Measurements from ENCODE around the gene STMN3. TPM values are rescaled to one million over a fixed set of nuclear protein-coding genes. Genes with fewer than 3 reads are reported as not detected.
"Not testable (repeated sequence)": the region's sequence is repeated elsewhere in the genome, so short reads cannot be mapped to it uniquely, and the experiment has no call there.

Gene STMN3
- total RNA-seq, 1 donor from 2014 or later = 4.6 TPM

- Histone ChIP-seq H3K4me3 (no peak overlapping the region), H3K27me3 (ENCODE audit: low read depth) (no peaks in the 10 kb centered on the region), H3K36me3 (peaks cover 55% of the 10 kb centered on the region), H3K4me1 (no peaks in the 10 kb centered on the region), H3K9me3 (replicated peaks) (no peaks in the 10 kb centered on the region), H3K27ac (replicated peaks) (no peak overlapping the region)
- intact Hi-C loops (cut with micrococcal nuclease) = no loop called here
- DNase-seq = no peak
- TF ChIP-seq, protein P1, sequence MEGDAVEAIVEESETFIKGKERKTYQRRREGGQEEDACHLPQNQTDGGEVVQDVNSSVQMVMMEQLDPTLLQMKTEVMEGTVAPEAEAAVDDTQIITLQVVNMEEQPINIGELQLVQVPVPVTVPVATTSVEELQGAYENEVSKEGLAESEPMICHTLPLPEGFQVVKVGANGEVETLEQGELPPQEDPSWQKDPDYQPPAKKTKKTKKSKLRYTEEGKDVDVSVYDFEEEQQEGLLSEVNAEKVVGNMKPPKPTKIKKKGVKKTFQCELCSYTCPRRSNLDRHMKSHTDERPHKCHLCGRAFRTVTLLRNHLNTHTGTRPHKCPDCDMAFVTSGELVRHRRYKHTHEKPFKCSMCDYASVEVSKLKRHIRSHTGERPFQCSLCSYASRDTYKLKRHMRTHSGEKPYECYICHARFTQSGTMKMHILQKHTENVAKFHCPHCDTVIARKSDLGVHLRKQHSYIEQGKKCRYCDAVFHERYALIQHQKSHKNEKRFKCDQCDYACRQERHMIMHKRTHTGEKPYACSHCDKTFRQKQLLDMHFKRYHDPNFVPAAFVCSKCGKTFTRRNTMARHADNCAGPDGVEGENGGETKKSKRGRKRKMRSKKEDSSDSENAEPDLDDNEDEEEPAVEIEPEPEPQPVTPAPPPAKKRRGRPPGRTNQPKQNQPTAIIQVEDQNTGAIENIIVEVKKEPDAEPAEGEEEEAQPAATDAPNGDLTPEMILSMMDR (IDR thresholded peaks at IDR 0.05; ENCODE audit: borderline replicate concordance) = no peak
These were observed 34.8 kb downstream of the STMN3 start for GRCh38 chr20:63618291-63618980.

DNA sequence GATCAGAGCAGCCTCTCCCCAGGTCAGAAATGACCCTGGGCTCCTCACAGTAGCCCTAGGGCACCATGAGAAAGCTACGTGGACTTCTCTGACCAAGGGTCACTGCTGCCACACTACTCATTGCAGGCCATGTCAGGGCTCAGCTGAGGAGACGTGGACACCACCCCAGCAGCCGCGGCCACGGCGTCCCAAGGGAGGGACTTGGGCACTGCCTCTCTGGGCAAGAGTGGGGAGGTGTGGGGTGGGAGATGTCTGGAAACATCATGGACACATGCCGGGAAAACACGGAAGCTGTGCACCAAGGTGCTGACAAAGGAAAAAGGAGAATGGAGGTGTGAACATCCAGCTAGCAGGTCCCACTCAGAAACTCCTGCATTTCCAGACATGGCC, 35.4 kb downstream of the STMN3 start:
- no peak for DNase-seq
- Histone ChIP-seq H3K27ac (replicated peaks) (no peak overlapping the region), H3K4me3 (no peak overlapping the region), H3K27me3 (ENCODE audit: low read depth) (no peaks in the 10 kb centered on the region), H3K4me1 (peaks cover 3% of the 10 kb centered on the region), H3K9me3 (replicated peaks) (no peaks in the 10 kb centered on the region), H3K36me3 (peaks cover 53% of the 10 kb centered on the region)
- TF ChIP-seq, protein P1 (IDR thresholded peaks at IDR 0.05; ENCODE audit: borderline replicate concordance) = no peak
- intact Hi-C loops (cut with micrococcal nuclease) = no loop called here

- intact Hi-C loops (cut with micrococcal nuclease) = no loop called here
- no peak overlapping the region for H3K27ac ChIP-seq (replicated peaks)
- DNase-seq = no peak
- no peaks in the 10 kb centered on the region for H3K27me3 ChIP-seq (ENCODE audit: low read depth)
- H3K4me3 ChIP-seq = no peak overlapping the region
- TF ChIP-seq, protein P1 (IDR thresholded peaks at IDR 0.05; ENCODE audit: borderline replicate concordance) = no peak
- peaks cover 49% of the 10 kb centered on the region for H3K36me3 ChIP-seq
- H3K4me1 ChIP-seq = peaks cover 7% of the 10 kb centered on the region
- H3K9me3 ChIP-seq (replicated peaks) = no peaks in the 10 kb centered on the region
These were observed 35.9 kb downstream of the STMN3 start for GRCh38 chr20:63617092-63617875.

GRCh38 chr20:63613863-63614594, 39.2 kb downstream of the STMN3 start:
- H3K4me3 ChIP-seq; H3K4me1 ChIP-seq; intact Hi-C loops (cut with micrococcal nuclease); H3K27me3 ChIP-seq (ENCODE audit: low read depth); DNase-seq; H3K9me3 ChIP-seq (replicated peaks); H3K27ac ChIP-seq (replicated peaks): not testable (repeated sequence)
- H3K36me3 ChIP-seq = peaks cover 45% of the 10 kb centered on the region
- TF ChIP-seq, protein P1 (IDR thresholded peaks at IDR 0.05; ENCODE audit: borderline replicate concordance) = peak; percentile 46

- Histone ChIP-seq H3K27ac (replicated peaks) (no peak overlapping the region), H3K4me3 (no peak overlapping the region), H3K4me1 (peaks cover 7% of the 10 kb centered on the region), H3K27me3 (ENCODE audit: low read depth) (no peaks in the 10 kb centered on the region), H3K9me3 (replicated peaks) (no peaks in the 10 kb centered on the region), H3K36me3 (peaks cover 29% of the 10 kb centered on the region)
- TF ChIP-seq, protein P1 (IDR thresholded peaks at IDR 0.05; ENCODE audit: borderline replicate concordance) = no peak
- DNase-seq = no peak
- intact Hi-C loops (cut with micrococcal nuclease) = no loop called here
These were observed 40.8 kb downstream of the STMN3 start for GRCh38 chr20:63612276-63612931.

Data from left ventricle myocardium inferior (tissue), 1 donor.